Caco-2 (cell line): Measurements from ENCODE around the gene CIART. TPM values are rescaled to one million over a fixed set of nuclear protein-coding genes. Genes with fewer than 3 reads are reported as not detected.
A peak's percentile ranks its signal among the peaks of the same experiment; 100 is the strongest.

Source experiments
- BruUV-seq: library from RNA; stranded (reverse); fragments of 400-500 nt; replicated peaks from 2 replicates; lab custom pipeline; 2021; lab: Mats Ljungman, UMichigan
- CTCF ChIA-PET: fragments of 300-600 bp; sonication (Branson Sonifier 250); formaldehyde crosslinking; loops from one replicate; lab custom pipeline; 2022; ENCODE audit warnings: antibody characterized with exemption; lab: Charles Lee
- POLR2A ChIA-PET: fragments of 300-600 bp; sonication (Branson Sonifier 250); formaldehyde crosslinking; loops from one replicate; lab custom pipeline; 2022; ENCODE audit warnings: antibody characterized with exemption; lab: Charles Lee
- DNase-seq, 2 experiments: peaks; one replicate each; pipeline versions ENCODE4 v3.0.0 to v3.0.0-alpha.2; 2020 to 2022
- H3K27me3 ChIP-seq: replicated peaks from 2 replicates; pipeline ENCODE4 v1.6.0; 2011; ENCODE audit warnings: low read length; ENCODE audit not compliant: control insufficient read depth, insufficient read depth
- H3K36me3 ChIP-seq: 2 replicates; pipeline ENCODE4 v1.5.1; 2011; ENCODE audit warnings: low read length; ENCODE audit not compliant: control insufficient read depth, insufficient read depth
- H3K4me1 ChIP-seq: fragments of 250-450 bp; sonication (Bioruptor Pico); 2 replicates; pipeline ENCODE4 v1.5.1; 2020; ENCODE audit warnings: mild to moderate bottlenecking
- H3K4me3 ChIP-seq: 2 replicates; pipeline ENCODE4 v1.5.1; 2011; ENCODE audit warnings: low read depth, mild to moderate bottlenecking, control low read depth, low read length
- H3K9me3 ChIP-seq: fragments of 250-450 bp; sonication (Bioruptor Pico); 2 replicates; pipeline ENCODE4 v1.5.1; 2020; ENCODE audit warnings: mild to moderate bottlenecking, moderate library complexity
- H3K27ac Mint-ChIP-seq: one replicate; pipeline ENCODE4 v1.8.0; 2022; ENCODE audit warnings: mixed read lengths; ENCODE audit not compliant: unreplicated experiment
- H3K27me3 Mint-ChIP-seq: one replicate; pipeline ENCODE4 v1.8.0; 2022; ENCODE audit warnings: mixed read lengths; ENCODE audit not compliant: insufficient read depth, unreplicated experiment
- H3K36me3 Mint-ChIP-seq: one replicate; pipeline ENCODE4 v1.8.0; 2022; ENCODE audit warnings: mild to moderate bottlenecking, mixed read lengths; ENCODE audit not compliant: insufficient read depth, unreplicated experiment
- H3K4me1 Mint-ChIP-seq: one replicate; pipeline ENCODE4 v1.8.0; 2022; ENCODE audit warnings: low read depth, mixed read lengths; ENCODE audit not compliant: unreplicated experiment
- H3K4me3 Mint-ChIP-seq: one replicate; pipeline ENCODE4 v1.8.0; 2022; ENCODE audit warnings: mild to moderate bottlenecking, moderate library complexity, mixed read lengths; ENCODE audit not compliant: unreplicated experiment
- H3K9me3 Mint-ChIP-seq: one replicate; pipeline ENCODE4 v1.8.0; 2022; ENCODE audit warnings: mixed read lengths; ENCODE audit not compliant: unreplicated experiment
- CTCF ChIP-seq, 2 experiments: fragments of 200-600 bp in 1 of 2; IDR thresholded peaks; 1 replicate in 1 of 2; 2 replicates in 1 of 2; pipeline versions ENCODE4 v1.5.1 to v1.8.0; 2011 to 2022; ENCODE audit warnings: antibody characterized with exemption in 1 of 2, control low read depth in 1 of 2, inconsistent platforms in 1 of 2, low read depth in 1 of 2, low read length in 1 of 2, mild to moderate bottlenecking in 1 of 2, moderate library complexity in 1 of 2; ENCODE audit not compliant: insufficient read depth in 1 of 2, severe bottlenecking in 1 of 2, unreplicated experiment in 1 of 2
- intact Hi-C: fragments of 100-400 bp; cut with micrococcal nuclease; formaldehyde crosslinking; loops from one replicate; pipeline ENCODE4 v1.10.0; 2022; ENCODE audit not compliant: unreplicated experiment
- total RNA-seq: library from RNA; stranded (reverse); gene quantifications from 2 replicates; pipeline ENCODE4 v1.2.3, GENCODE V29; 2022

CIART gene
- total RNA-seq, 1 experiment from 2014 or later: 3.2 TPM

- H3K27ac Mint-ChIP-seq: peak overlapping the region; percentile 93
Measured at GRCh38 chr1:150320667-150320978, 38.3 kb downstream of the CIART start.

GRCh38 chr1:150321826-150322166 is 39.4 kb downstream of the CIART start:
- H3K9me3 Mint-ChIP-seq: no peaks in the 10 kb centered on the region
- TSS peak; percentile 91 for BruUV-seq

More at GRCh38 chr1:150320667-150320978, 38.3 kb downstream of the CIART start:
- H3K27me3 ChIP-seq: no peaks in the 10 kb centered on the region
- DNase-seq: no peak
- H3K9me3 Mint-ChIP-seq: no peaks in the 10 kb centered on the region
- no peaks in the 10 kb centered on the region for H3K27me3 Mint-ChIP-seq
- H3K36me3 Mint-ChIP-seq: peaks cover 47% of the 10 kb centered on the region
- ChIA-PET POLR2A (interaction anchor here (0.9 to 1.1 kb wide), 2 partner anchors 43 to 310 kb away, joined by 3 to 8 read pairs; partner anchors contain the start of gene RPRD2), CTCF (interaction anchor here (0.6 kb wide), 1 partner anchor 1265 kb away, joined by 3 read pairs; no protein-coding TSS in a partner anchor)
- peaks cover 10% of the 10 kb centered on the region for H3K4me1 ChIP-seq
- H3K9me3 ChIP-seq: no peaks in the 10 kb centered on the region
- H3K4me1 Mint-ChIP-seq: no peaks in the 10 kb centered on the region
- peak overlapping the region; percentile 76 for H3K4me3 ChIP-seq
- intact Hi-C loops: no loop called here
- no TSS peak for BruUV-seq
- peak overlapping the region; percentile 92 for H3K4me3 Mint-ChIP-seq
- no peak for TF ChIP-seq CTCF (IDR thresholded peaks at IDR 0.05; ENCODE audit: insufficient read depth in 1 of 2, low read depth in 1 of 2, low read length in 1 of 2, severe bottlenecking in 1 of 2, unreplicated experiment in 1 of 2)
- H3K36me3 ChIP-seq: no peaks in the 10 kb centered on the region; the same call in none of the 2 replicates

GRCh38 chr1:150322310-150322709 is 40.0 kb downstream of the CIART start:
- peak overlapping the region; percentile 93 for H3K27ac Mint-ChIP-seq
- H3K27me3 Mint-ChIP-seq: no peaks in the 10 kb centered on the region
- H3K4me1 Mint-ChIP-seq: no peaks in the 10 kb centered on the region
- no peaks in the 10 kb centered on the region for H3K9me3 Mint-ChIP-seq
- peaks cover 1% of the 10 kb centered on the region for H3K36me3 ChIP-seq
- ChIA-PET POLR2A (no interaction called here), CTCF (no interaction called here)
- H3K9me3 ChIP-seq: no peaks in the 10 kb centered on the region
- peak in 1 of 2 experiments; percentile 13 for DNase-seq
- peaks cover 10% of the 10 kb centered on the region for H3K4me1 ChIP-seq
- intact Hi-C loops: no loop called here
- TF ChIP-seq CTCF (IDR thresholded peaks at IDR 0.05; ENCODE audit: insufficient read depth in 1 of 2, low read depth in 1 of 2, low read length in 1 of 2, severe bottlenecking in 1 of 2, unreplicated experiment in 1 of 2): no peak
- no TSS peak for BruUV-seq
- H3K36me3 Mint-ChIP-seq: peaks cover 64% of the 10 kb centered on the region
- peak overlapping the region; percentile 76 for H3K4me3 ChIP-seq
- H3K27me3 ChIP-seq: no peaks in the 10 kb centered on the region
- peak overlapping the region; percentile 92 for H3K4me3 Mint-ChIP-seq

More at GRCh38 chr1:150321826-150322166, 39.4 kb downstream of the CIART start:
- peak overlapping the region; percentile 93 for H3K27ac Mint-ChIP-seq
- intact Hi-C loops: no loop called here
- H3K36me3 Mint-ChIP-seq: peaks cover 59% of the 10 kb centered on the region
- peaks cover 10% of the 10 kb centered on the region for H3K4me1 ChIP-seq
- TF ChIP-seq CTCF (IDR thresholded peaks at IDR 0.05; ENCODE audit: insufficient read depth in 1 of 2, low read depth in 1 of 2, low read length in 1 of 2, severe bottlenecking in 1 of 2, unreplicated experiment in 1 of 2): no peak
- no peaks in the 10 kb centered on the region for H3K27me3 ChIP-seq
- no peak for DNase-seq
- H3K9me3 ChIP-seq: no peaks in the 10 kb centered on the region
- ChIA-PET POLR2A (interaction anchor here (1.1 kb wide), 1 partner anchor 42 kb away, joined by 8 read pairs; the partner anchor contains the start of gene RPRD2), CTCF (no interaction called here)
- peak overlapping the region; percentile 92 for H3K4me3 Mint-ChIP-seq
- peak overlapping the region; percentile 76 for H3K4me3 ChIP-seq
- H3K36me3 ChIP-seq: peaks cover 1% of the 10 kb centered on the region
- H3K4me1 Mint-ChIP-seq: no peaks in the 10 kb centered on the region
- H3K27me3 Mint-ChIP-seq: no peaks in the 10 kb centered on the region
